SK-N-SH (cell line): ENCODE results near the gene CHAF1A. TPM values are rescaled to one million over a fixed set of nuclear protein-coding genes. Genes with fewer than 3 reads are reported as not detected.

ENCODE experiments used
- CTCF ChIA-PET: fragments of 300-600, 350-600 bp; formaldehyde crosslinking; extraction: SDS; loops from one replicate; lab custom pipeline; 2021; lab: Yijun Ruan, JAX
- POLR2A ChIA-PET: fragments of 350-600 bp; sonication (Branson Sonifier 250); formaldehyde crosslinking; extraction: SDS; loops from one replicate; lab custom pipeline; 2020; ENCODE audit warnings: antibody characterized with exemption, inconsistent platforms; lab: Yijun Ruan, JAX
- DNase-seq: peaks from one replicate; pipeline ENCODE4 v3.0.0; 2012
- H2AFZ ChIP-seq: fragments of 200-600 bp; sonication (generic); 2 replicates; pipeline ENCODE4 v1.8.1; 2016; ENCODE audit warnings: antibody characterized with exemption, mild to moderate bottlenecking, low read depth
- H3F3A ChIP-seq: fragments of 200-600 bp; sonication (generic); replicated peaks from 2 replicates; pipeline ENCODE3; 2016; ENCODE audit warnings: antibody characterized with exemption, mild to moderate bottlenecking; ENCODE audit not compliant: insufficient read depth
- H3K27ac ChIP-seq, 2 experiments: fragments of 200-500 bp in 1 of 2; fragments of 200-600 bp in 1 of 2; sonication (Bioruptor generic) in 1 of 2; sonication (generic), shearing (Covaris generic) in 1 of 2; 2 replicates each; pipeline versions ENCODE4 v1.5.1 to v1.6.1; 2014 to 2016; ENCODE audit warnings: low read depth in 2 of 2, inconsistent platforms in 1 of 2, low read length in 1 of 2, mild to moderate bottlenecking in 1 of 2, mixed read lengths in 1 of 2
- H3K27me3 ChIP-seq: fragments of 200-600 bp; sonication (generic), shearing (Covaris generic); 2 replicates; pipeline ENCODE4 v1.6.1; 2016; ENCODE audit warnings: mixed run types; ENCODE audit not compliant: insufficient read depth
- H3K36me3 ChIP-seq, 2 experiments: fragments of 200-500 bp in 1 of 2; fragments of 200-600 bp in 1 of 2; sonication (Bioruptor generic) in 1 of 2; sonication (generic) in 1 of 2; replicated peaks in 1 of 2; 2 replicates each; pipeline versions ENCODE3 to v1.5.1; 2014 to 2016; ENCODE audit warnings: low read length in 1 of 2, mild to moderate bottlenecking in 1 of 2; ENCODE audit not compliant: insufficient read depth in 2 of 2, control insufficient read depth in 1 of 2
- H3K4me1 ChIP-seq, 2 experiments: fragments of 200-500 bp in 1 of 2; fragments of 200-600 bp in 1 of 2; sonication (Bioruptor generic) in 1 of 2; sonication (generic), shearing (Covaris generic) in 1 of 2; 2 replicates each; pipeline versions ENCODE4 v1.5.1 to v1.6.1; 2014 to 2016; ENCODE audit warnings: low read depth in 1 of 2, low read length in 1 of 2, mixed run types in 1 of 2; ENCODE audit not compliant: insufficient read depth in 2 of 2, control insufficient read depth in 1 of 2
- H3K4me2 ChIP-seq: fragments of 200-600 bp; sonication (generic), shearing (Covaris generic); 2 replicates; pipeline ENCODE4 v1.6.1; 2017; ENCODE audit warnings: mixed run types
- H3K4me3 ChIP-seq, 2 experiments: fragments of 200-500 bp in 1 of 2; fragments of 200-600 bp in 1 of 2; sonication (Bioruptor generic) in 1 of 2; sonication (generic), shearing (Covaris generic) in 1 of 2; 2 replicates each; pipeline versions ENCODE4 v1.5.1 to v1.8.1; 2014 to 2016; ENCODE audit warnings: low read depth in 2 of 2, inconsistent platforms in 1 of 2, low read length in 1 of 2, mild to moderate bottlenecking in 1 of 2, mixed read lengths in 1 of 2, moderate library complexity in 1 of 2
- H3K79me2 ChIP-seq: fragments of 200-600 bp; sonication (generic); 2 replicates; pipeline ENCODE4 v1.8.1; 2017; ENCODE audit warnings: mild to moderate bottlenecking; ENCODE audit not compliant: insufficient read depth
- H3K9ac ChIP-seq: fragments of 200-600 bp; sonication (generic); 2 replicates; pipeline ENCODE4 v1.6.1; 2017; ENCODE audit warnings: mixed run types
- H3K9me2 ChIP-seq: fragments of 200-600 bp; sonication (generic); 2 replicates; pipeline ENCODE4 v1.6.1; 2017; ENCODE audit warnings: mixed run types
- H3K9me3 ChIP-seq: fragments of 200-600 bp; sonication (generic); 2 replicates; pipeline ENCODE4 v1.6.1; 2017; ENCODE audit warnings: mixed run types, mild to moderate bottlenecking, moderate library complexity
- H4K20me1 ChIP-seq: fragments of 200-600 bp; sonication (generic); 2 replicates; pipeline ENCODE4 v1.6.1; 2017; ENCODE audit warnings: mild to moderate bottlenecking, mixed run types; ENCODE audit not compliant: insufficient read depth
- CHD2 ChIP-seq: fragments of 150-350 bp; IDR thresholded peaks from 2 replicates; pipeline ENCODE4 v1.6.1; 2018; ENCODE audit warnings: low read length; ENCODE audit not compliant: partially characterized antibody
- CTCF ChIP-seq: fragments of 200-600 bp; sonication (generic); IDR thresholded peaks from 2 replicates; pipeline ENCODE4 v1.6.1; 2017; ENCODE audit warnings: antibody characterized with exemption, mild to moderate bottlenecking, moderate library complexity
- EZH2phosphoT487 ChIP-seq: fragments of 200-600 bp; sonication (generic); IDR thresholded peaks from 2 replicates; pipeline ENCODE4 v1.6.1; 2017; ENCODE audit warnings: low read depth, mixed run types, mild to moderate bottlenecking, antibody characterized with exemption, moderate library complexity, borderline replicate concordance
- GATA2 ChIP-seq: sonication (generic); formaldehyde crosslinking; IDR thresholded peaks from 2 replicates; pipeline ENCODE4 v1.5.0; 2020; ENCODE audit warnings: mild to moderate bottlenecking, missing genetic modification reagents
- MEF2A ChIP-seq: IDR thresholded peaks from 2 replicates; pipeline ENCODE4 v1.4.0; 2012; ENCODE audit warnings: low read depth, borderline replicate concordance
- MXI1 ChIP-seq: IDR thresholded peaks from 2 replicates; pipeline ENCODE4 v1.6.1; 2012; ENCODE audit warnings: mild to moderate bottlenecking, low read depth, low read length, improper control_type of control experiment
- NFIC ChIP-seq: IDR thresholded peaks from 2 replicates; pipeline ENCODE4 v1.4.0; 2012; ENCODE audit warnings: borderline replicate concordance
- POLR2AphosphoS5 ChIP-seq: IDR thresholded peaks from 2 replicates; pipeline ENCODE4 v1.6.1; 2012; ENCODE audit warnings: low read depth, low read length
- TEAD4 ChIP-seq: IDR thresholded peaks from 2 replicates; pipeline ENCODE4 v1.4.0; 2012; ENCODE audit warnings: mild to moderate bottlenecking, borderline replicate concordance; ENCODE audit not compliant: insufficient read depth
- ZBTB33 ChIP-seq: IDR thresholded peaks from 2 replicates; pipeline ENCODE4 v1.4.0; 2012; ENCODE audit warnings: low read depth, borderline replicate concordance
- WGBS: methylation state at CpG from one replicate; pipeline ENCODE4 v1.1.6; 2017; ENCODE audit warnings: low lambda C conversion rate; 5-methylcytosine and 5-hydroxymethylcytosine counted together
- polyA plus RNA-seq, 3 experiments: library from polyadenylated mRNA; depleted of rRNA; stranded (reverse); fragments of >200 nt; gene quantifications; 2 replicates each; pipeline ENCODE4 v1.2.3, GENCODE V29; 2012

CHAF1A gene
- polyA plus RNA-seq, 1 of the 3 experiments (the other 2 are of a cell fraction): 18.0 TPM

DNA sequence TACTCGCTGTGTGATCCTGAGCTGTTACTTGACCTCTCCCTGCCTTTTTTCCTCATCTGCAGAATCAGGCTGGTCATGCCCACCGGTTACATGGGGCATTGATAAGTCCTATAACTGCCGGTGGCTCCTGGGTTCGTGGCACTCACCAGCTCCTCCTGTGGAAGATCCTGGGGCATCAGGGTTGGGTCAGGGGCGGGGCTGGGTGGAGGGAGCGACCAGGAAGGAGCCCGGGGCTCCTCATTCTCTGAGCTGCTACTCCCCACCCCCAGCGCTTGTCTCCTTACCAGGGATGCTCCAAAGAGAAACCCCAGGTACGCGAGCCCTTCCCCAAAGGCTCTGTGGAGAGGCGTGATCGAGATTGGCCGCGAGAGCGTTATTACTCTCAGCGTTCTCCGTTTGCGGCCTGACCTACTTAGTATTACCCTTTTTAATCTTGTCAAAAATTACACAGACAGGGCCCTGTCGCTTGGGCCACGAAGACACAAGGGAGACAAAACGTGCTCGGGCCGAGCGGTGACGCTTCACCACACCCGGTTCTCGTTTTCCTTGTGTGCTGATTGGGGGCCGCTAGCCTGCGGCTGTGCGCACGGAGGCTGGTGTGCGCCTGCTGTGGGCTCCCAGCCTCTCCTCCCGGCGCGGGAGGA lies 80.4 kb downstream of the CHAF1A start:
- H3K79me2 ChIP-seq: peaks cover 22% of the 10 kb centered on the region; the same call in 1 of the 2 replicates
- TF ChIP-seq GATA2 (CRISPR knock-in tag) (no peak), NFIC (no peak), POLR2AphosphoS5 (no peak), ZBTB33 (no peak), EZH2phosphoT487 (no peak)
- H3K9me3 ChIP-seq: no peaks in the 10 kb centered on the region
- no peaks in the 10 kb centered on the region for H3K27me3 ChIP-seq
- 95% methylated on average over 26 of the region's 35 CpGs for WGBS
- no peak overlapping the region for H3K4me2 ChIP-seq
- DNase-seq: no peak
- no peaks in the 10 kb centered on the region for H3F3A ChIP-seq
- ChIA-PET CTCF (interaction anchor here (2.9 kb wide), 1 partner anchor 42 kb away, joined by 9 read pairs; no protein-coding TSS in a partner anchor), POLR2A (no interaction called here)
- no peaks in the 10 kb centered on the region for H4K20me1 ChIP-seq
- no peaks in the 10 kb centered on the region for H3K4me1 ChIP-seq
- H3K27ac ChIP-seq: no peak overlapping the region
- H2AFZ ChIP-seq: no peak overlapping the region
- H3K9me2 ChIP-seq: no peaks in the 10 kb centered on the region
- no peak overlapping the region for H3K9ac ChIP-seq
- peaks cover 1 to 3% of the 10 kb centered on the region in 2 experiments for H3K36me3 ChIP-seq
- H3K4me3 ChIP-seq: no peak overlapping the region

DNA sequence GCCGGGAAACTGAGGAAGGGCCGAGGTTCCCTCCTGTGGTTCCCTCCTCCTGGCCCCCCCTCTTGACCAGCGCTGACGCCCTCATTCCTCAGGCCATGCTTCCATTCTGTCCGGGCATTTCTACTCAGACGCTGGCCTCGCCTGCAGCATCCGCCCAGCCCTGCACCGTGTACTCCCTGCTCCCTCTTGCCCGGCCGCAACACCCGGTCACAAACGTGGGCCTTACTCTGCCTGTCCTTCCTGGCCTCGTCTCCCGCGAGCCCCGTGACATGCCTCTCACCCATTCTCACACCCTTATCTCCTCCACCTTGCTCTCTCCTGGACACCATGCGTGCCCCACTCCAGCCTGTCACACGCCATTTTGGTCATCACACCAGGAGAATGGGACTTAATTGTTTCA lies 80.9 kb downstream of the CHAF1A start:
- H4K20me1 ChIP-seq: no peaks in the 10 kb centered on the region
- TF ChIP-seq MEF2A (no peak), CHD2 (no peak), CTCF (no peak), MXI1 (no peak), TEAD4 (no peak), GATA2 (CRISPR knock-in tag) (no peak)
- H2AFZ ChIP-seq: no peak overlapping the region
- H3K9me3 ChIP-seq: no peaks in the 10 kb centered on the region
- peaks cover 18% of the 10 kb centered on the region; the same call in 1 of the 2 replicates for H3K79me2 ChIP-seq
- DNase-seq: no peak
- no peaks in the 10 kb centered on the region for H3K4me1 ChIP-seq
- H3K9me2 ChIP-seq: no peaks in the 10 kb centered on the region
- no peak overlapping the region for H3K4me3 ChIP-seq
- ChIA-PET POLR2A (no interaction called here), CTCF (interaction anchor here (2.9 kb wide), 1 partner anchor 41 kb away, joined by 9 read pairs; no protein-coding TSS in a partner anchor)
- peaks cover 0 to 3% of the 10 kb centered on the region in 2 experiments for H3K36me3 ChIP-seq
- no peak overlapping the region for H3K4me2 ChIP-seq
- H3K27ac ChIP-seq: no peak overlapping the region
- no peaks in the 10 kb centered on the region for H3K27me3 ChIP-seq
- 94% methylated on average over 18 of the region's 19 CpGs for WGBS
- no peak overlapping the region for H3K9ac ChIP-seq
- no peaks in the 10 kb centered on the region for H3F3A ChIP-seq
